Measurements from ENCODE around the gene NOL4L.
"Not testable (repeated sequence)": the region's sequence is repeated elsewhere in the genome, so short reads cannot be mapped to it uniquely, and the experiment has no call there.

The NOL4L gene

GRCh38 chr20:32501709-32502108 lies 83.4 kb downstream of the NOL4L start:
- no peak for DNase-seq

GRCh38 chr20:32497589-32498224 lies 87.4 kb downstream of the NOL4L start:
- no peak for DNase-seq

GRCh38 chr20:32496811-32497533 lies 88.2 kb downstream of the NOL4L start:
- DNase-seq: no peak

- no peak for DNase-seq
Measured at GRCh38 chr20:32495949-32496348, 89.2 kb downstream of the NOL4L start.

- DNase-seq: no peak
Measured at GRCh38 chr20:32495217-32495565, 89.9 kb downstream of the NOL4L start.

- no peak for DNase-seq
Measured at GRCh38 chr20:32494483-32495216, 90.5 kb downstream of the NOL4L start.

- DNase-seq: no peak
Measured at GRCh38 chr20:32493356-32493755, 91.8 kb downstream of the NOL4L start.

GRCh38 chr20:32491764-32492151 lies 93.4 kb downstream of the NOL4L start:
- DNase-seq: not testable (repeated sequence)

- DNase-seq: no peak
Measured at GRCh38 chr20:32490942-32491763, 94.0 kb downstream of the NOL4L start.

- DNase-seq: no peak
Measured at GRCh38 chr20:32488066-32488838, 96.9 kb downstream of the NOL4L start.

- no peak for DNase-seq
Measured at GRCh38 chr20:32487381-32487780, 97.8 kb downstream of the NOL4L start.

GRCh38 chr20:32485770-32486478 lies 99.2 kb downstream of the NOL4L start:
- DNase-seq: no peak

- peak; percentile 77 to 86 for DNase-seq
Measured at GRCh38 chr20:32484958-32485769, 100.0 kb downstream of the NOL4L start.

GRCh38 chr20:32484225-32484957 lies 100.7 kb downstream of the NOL4L start:
- no peak for DNase-seq

- DNase-seq: peak in 1 of 2 experiments; percentile 6
Measured at GRCh38 chr20:32483351-32484224, 101.5 kb downstream of the NOL4L start.

GRCh38 chr20:32482442-32483261 lies 102.5 kb downstream of the NOL4L start:
- peak; percentile 16 to 36 for DNase-seq

GRCh38 chr20:32482143-32482441 lies 103.0 kb downstream of the NOL4L start:
- DNase-seq: no peak

Data from AML-193 (cell line).